GM11168 (cell line): ENCODE data around the gene RAD18.

Source experiments
- in situ Hi-C: fragments of 300-500 bp; cut with MboI; formaldehyde crosslinking; loops from one replicate; pipeline ENCODE4 v1.12.0; 2022; ENCODE audit warnings: low sequenced_read_pairs; ENCODE audit not compliant: unreplicated experiment

The RAD18 gene

GRCh38 chr3:8987226-8987625 lies 24.0 kb upstream of the RAD18 start:
- in situ Hi-C loops: no loop called here

DNA sequence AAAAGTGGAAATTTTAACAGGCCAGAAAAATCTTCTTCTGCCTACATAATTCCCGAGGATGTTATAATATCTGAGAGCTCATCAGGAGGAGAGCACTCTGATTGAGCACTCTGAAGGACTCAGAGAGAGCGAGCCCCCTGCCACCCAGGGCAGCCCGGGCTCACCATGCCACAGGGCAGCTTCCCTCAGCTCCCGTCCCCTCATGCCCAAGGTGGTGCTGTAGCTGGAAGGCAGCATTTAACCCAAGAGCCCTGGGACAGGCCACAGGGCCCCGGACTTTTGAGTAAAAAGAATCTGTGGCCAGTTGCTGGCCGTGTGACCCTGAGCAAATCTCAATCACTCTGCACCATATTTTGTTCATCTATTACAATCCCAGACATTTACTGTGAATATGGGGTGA lies 23.5 kb upstream of the RAD18 start:
- in situ Hi-C loops: no loop called here

DNA sequence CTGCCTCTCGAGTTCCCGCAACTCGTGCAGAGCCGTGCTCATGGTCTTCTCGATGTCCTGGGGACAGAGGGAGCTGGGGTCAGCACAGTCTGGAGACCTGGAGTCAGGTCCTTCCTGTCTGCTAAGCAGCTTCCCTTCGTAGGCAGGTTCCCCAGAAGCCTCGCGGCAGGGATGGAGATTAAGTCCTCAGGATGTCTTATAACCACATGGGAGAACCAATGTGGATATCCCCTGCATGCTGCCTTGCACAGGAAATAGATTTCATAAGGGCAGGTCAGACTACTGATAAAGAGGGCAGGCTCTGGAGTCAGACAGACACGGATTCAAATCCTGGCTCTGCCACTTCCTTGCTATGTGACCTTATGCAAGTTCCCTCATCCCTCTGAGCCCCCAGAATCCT lies 22.6 kb upstream of the RAD18 start:
- in situ Hi-C loops: no loop called here

DNA sequence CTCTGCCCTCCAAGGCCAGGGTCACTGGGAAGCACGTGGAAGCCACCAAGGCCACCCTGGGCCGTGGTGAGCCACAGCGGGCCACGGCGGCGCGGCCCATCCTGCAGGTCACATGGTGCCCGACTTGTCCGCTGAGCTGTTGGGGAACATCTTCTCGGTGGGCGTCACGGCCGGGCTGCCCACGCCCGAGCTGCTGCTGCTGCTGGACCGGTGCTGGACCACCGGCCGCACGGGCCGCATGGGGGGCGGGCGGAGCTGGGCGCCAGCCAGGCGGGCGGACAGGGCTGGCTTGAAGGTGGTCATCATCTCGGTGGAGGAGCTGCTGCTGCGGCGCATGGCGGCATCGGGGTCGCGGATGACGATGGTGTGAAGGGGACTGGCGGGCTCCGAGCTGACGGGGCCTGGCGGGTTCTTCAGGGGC lies 22.1 kb upstream of the RAD18 start:
- in situ Hi-C loops: no loop called here

GRCh38 chr3:8984526-8984925 lies 21.3 kb upstream of the RAD18 start:
- in situ Hi-C loops: no loop called here

- in situ Hi-C loops: no loop called here
These were observed 20.8 kb upstream of the RAD18 start for GRCh38 chr3:8984081-8984480.

- in situ Hi-C loops: no loop called here
These were observed 20.3 kb upstream of the RAD18 start for GRCh38 chr3:8983591-8983990.

GRCh38 chr3:8983026-8983425 lies 19.8 kb upstream of the RAD18 start:
- in situ Hi-C loops: no loop called here

DNA sequence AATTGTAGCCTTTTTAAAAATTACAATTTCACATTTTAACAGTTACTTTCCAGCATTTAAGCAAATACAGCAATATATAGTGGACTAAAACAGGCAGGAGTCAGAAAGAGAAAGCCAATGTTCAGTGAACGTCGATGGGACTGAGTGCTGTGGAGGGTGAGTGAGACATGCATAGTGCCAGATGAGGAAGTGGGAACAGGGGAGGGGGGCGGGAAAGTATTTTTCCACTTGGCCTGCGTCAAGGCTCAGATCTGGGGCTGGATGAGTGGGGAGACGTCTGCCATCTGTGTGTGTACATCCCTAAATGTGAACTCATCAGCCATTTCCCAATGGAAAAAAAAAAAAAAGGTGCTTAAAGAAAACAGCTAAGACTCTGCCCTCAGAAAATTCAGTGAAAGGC lies 19.2 kb upstream of the RAD18 start:
- in situ Hi-C loops: no loop called here

DNA sequence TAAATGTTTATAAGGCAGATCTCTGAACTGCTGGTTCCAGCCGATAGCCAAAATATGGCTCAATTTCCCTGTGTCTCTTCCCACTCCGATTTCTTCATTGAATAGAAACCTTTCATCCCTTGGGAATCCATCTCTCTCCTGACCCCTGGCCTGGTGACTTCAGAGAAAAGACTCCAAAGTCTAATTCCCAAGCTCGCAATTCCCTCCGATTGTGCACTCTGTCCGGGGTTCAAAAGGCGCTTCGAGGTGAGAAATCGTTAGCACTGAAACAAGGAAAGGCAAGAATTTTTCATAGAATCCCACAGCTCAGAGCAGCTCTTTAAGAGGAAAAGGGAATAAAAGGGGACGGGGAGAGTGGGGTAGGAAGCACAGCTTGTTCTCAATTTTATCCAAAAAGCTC lies 18.4 kb upstream of the RAD18 start:
- in situ Hi-C loops: no loop called here

DNA sequence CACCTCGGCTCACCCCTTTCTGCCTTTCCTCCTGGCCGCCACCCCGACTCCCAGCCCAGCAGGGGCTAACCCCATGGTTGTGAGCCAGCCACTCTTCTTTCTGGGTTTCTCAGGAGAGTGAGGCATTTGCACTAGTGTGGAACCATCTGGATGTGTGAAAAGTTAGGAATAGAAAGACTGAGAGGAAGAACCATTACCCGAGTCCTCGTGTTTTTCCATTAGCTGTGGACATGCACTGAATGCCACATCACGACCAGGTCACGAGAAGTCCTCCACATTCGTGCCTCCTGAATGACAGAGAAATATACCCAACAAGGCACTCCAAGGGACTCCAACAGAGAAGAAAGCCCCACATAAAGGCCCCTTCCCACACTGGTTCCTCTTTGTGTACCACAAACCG lies 18.0 kb upstream of the RAD18 start:
- in situ Hi-C loops: no loop called here

- in situ Hi-C loops: no loop called here
These were observed 17.5 kb upstream of the RAD18 start for GRCh38 chr3:8980756-8981257.

- in situ Hi-C loops: no loop called here
These were observed 16.0 kb upstream of the RAD18 start for GRCh38 chr3:8979262-8979661.

- in situ Hi-C loops: no loop called here
These were observed 15.3 kb upstream of the RAD18 start for GRCh38 chr3:8978551-8978950.

- in situ Hi-C loops: no loop called here
These were observed 13.4 kb upstream of the RAD18 start for GRCh38 chr3:8976540-8977182.

DNA sequence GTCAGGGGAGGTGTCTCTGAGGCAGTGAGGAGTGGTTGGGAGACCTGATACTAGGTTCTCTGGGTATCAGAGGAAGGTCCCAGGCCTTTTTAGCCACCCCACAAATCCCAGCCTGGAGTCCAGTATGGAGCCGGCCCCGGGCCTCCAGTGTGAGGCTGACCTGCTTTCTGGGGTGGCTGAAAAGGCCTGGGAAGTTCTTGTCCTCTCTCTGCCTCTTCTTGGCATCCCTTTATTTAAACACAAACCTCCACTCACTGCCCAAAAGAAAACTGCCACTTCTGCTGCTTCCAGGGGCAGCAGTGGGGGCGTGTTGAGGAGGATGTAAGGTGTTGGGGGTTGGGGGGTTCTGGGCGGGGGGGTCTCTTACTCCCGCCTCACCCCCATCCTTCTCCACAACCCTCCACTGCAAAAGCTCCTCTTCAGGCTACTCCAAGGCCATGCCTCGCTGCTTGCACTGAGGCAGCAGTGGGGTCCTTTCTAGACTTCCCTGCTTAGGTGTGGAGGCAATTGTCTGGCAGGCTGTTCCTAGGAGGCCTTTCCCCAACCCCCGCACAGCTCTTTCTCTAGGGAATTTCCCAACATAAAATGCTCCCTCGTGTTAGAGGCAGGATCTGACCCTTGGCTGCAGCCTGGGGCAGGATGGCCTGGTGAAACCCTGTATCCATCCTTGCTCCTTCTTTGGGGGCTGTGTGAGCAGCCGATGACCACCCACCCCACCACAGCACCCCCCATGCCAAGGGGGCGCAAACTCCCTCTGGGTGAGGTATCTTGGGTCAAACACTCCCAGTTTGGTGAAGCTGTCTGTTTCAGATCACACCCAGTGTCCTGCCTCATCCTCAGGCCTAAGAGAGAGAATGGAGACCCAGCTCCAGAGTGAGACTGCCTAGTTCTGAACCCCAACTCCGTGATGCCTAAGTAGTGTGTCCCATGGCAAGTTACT lies 12.1 kb upstream of the RAD18 start:
- in situ Hi-C loops: no loop called here

- in situ Hi-C loops: loop anchor here (5.0 kb wide), 1 partner anchor 323 kb away; no protein-coding TSS in a partner anchor
These were observed 11.2 kb upstream of the RAD18 start for GRCh38 chr3:8974458-8974857.

- in situ Hi-C loops: loop anchor here (5.0 kb wide), 1 partner anchor 325 kb away; no protein-coding TSS in a partner anchor
These were observed 9.4 kb upstream of the RAD18 start for GRCh38 chr3:8972639-8973038.

- in situ Hi-C loops: loop anchor here (5.0 kb wide), 1 partner anchor 326 kb away; no protein-coding TSS in a partner anchor
These were observed 7.8 kb upstream of the RAD18 start for GRCh38 chr3:8970971-8971589.

DNA sequence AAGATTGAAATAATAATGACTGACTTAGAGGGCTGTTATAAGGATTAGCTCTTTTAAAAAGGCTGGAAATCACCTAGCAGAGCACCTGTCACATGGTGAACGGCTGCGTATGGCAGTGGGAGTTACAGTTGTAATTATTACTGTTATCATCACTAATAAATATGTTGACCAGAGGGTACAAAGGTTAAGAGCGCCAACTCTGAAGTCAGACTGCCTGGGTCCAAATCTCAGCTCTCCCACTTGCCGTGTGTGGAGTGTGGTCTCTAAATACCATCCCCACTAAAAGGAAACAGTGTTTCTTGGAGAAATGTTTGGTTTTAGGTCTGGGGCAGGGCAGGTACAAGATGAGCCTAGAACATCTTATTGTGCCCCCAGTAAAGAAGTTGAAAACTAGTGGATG lies 6.0 kb upstream of the RAD18 start:
- in situ Hi-C loops: no loop called here

- in situ Hi-C loops: no loop called here
These were observed 5.2 kb upstream of the RAD18 start for GRCh38 chr3:8968375-8968882.
